AG04450 (cell line): ENCODE results near the gene KCNH5. TPM values are rescaled to one million over a fixed set of nuclear protein-coding genes. Genes with fewer than 3 reads are reported as not detected.

Experiments
- CTCF ChIA-PET: fragments of 300-600, 350-600 bp; formaldehyde crosslinking; extraction: SDS; loops from one replicate; lab custom pipeline; 2022; ENCODE audit warnings: antibody characterized with exemption, inconsistent platforms; lab: Charles Lee
- POLR2A ChIA-PET: fragments of 350-600 bp; formaldehyde crosslinking; extraction: SDS; loops from one replicate; lab custom pipeline; 2021; ENCODE audit warnings: antibody characterized with exemption, inconsistent platforms; lab: Yijun Ruan, JAX
- DNase-seq: peaks from one replicate; pipeline ENCODE4 v3.0.0-alpha.2; 2011; ENCODE audit warnings: low read depth, low spot score
- H3K27ac ChIP-seq: one replicate; pipeline ENCODE4 v1.5.1; 2012; ENCODE audit warnings: low read depth, low read length, control low read depth
- H3K27me3 ChIP-seq: one replicate; pipeline ENCODE4 v1.6.0; 2012; ENCODE audit warnings: low read length; ENCODE audit not compliant: control insufficient read depth, insufficient read depth
- H3K4me3 ChIP-seq: 2 replicates; pipeline ENCODE4 v1.5.1; 2011; ENCODE audit warnings: mild to moderate bottlenecking, low read depth, low read length, control low read depth
- H3K9me3 ChIP-seq: 2 replicates; pipeline ENCODE4 v1.5.1; 2012; ENCODE audit warnings: low read length; ENCODE audit not compliant: control insufficient read depth, insufficient read depth
- CTCF ChIP-seq: IDR thresholded peaks from 2 replicates; pipeline ENCODE4 v1.5.1; 2011; ENCODE audit warnings: low read depth, low read length, control low read depth, inconsistent platforms
- polyA plus RNA-seq: library from polyadenylated mRNA; depleted of rRNA; stranded (reverse); fragments of >200 nt; gene quantifications from 2 replicates; pipeline ENCODE4 v1.2.3, GENCODE V29; 2011

The KCNH5 gene
- polyA plus RNA-seq, 1 experiment, result 0.24 TPM

DNA sequence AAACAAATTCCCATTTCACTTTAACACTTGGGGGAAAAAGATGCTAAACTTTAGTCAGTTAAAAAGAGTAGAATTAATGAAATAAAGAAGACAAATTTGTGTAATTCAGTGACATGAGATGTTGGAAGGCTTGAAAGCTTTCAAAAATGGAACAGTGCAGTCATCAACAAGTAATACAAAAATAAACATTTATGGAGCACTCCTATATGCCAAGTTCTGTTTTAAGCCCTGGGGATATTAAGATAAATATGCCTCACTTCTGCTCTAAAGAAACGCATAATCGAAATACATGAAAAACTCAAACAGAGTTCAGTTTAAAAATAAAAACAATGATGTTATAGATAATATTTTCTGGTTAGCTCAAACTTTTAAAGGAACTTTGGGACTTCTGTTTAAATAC is 93.0 kb downstream of the KCNH5 start:
- POLR2A ChIA-PET, result no interaction called here
- no peaks in the 10 kb centered on the region for H3K27me3 ChIP-seq
- no peak overlapping the region for H3K27ac ChIP-seq
- DNase-seq, result no peak
- H3K4me3 ChIP-seq, result no peak overlapping the region
- CTCF ChIA-PET, result no interaction called here
- no peak for TF ChIP-seq CTCF
- H3K9me3 ChIP-seq, result no peaks in the 10 kb centered on the region

GRCh38 chr14:62947301-62947700 is 98.0 kb downstream of the KCNH5 start:
- POLR2A ChIA-PET, result no interaction called here
- Histone ChIP-seq H3K27me3 (no peaks in the 10 kb centered on the region), H3K9me3 (no peaks in the 10 kb centered on the region), H3K27ac (no peak overlapping the region), H3K4me3 (no peak overlapping the region)
- no peak for DNase-seq
- CTCF ChIA-PET, result no interaction called here
- TF ChIP-seq CTCF, result no peak

- CTCF ChIA-PET, result no interaction called here
- no peaks in the 10 kb centered on the region for H3K27me3 ChIP-seq
- DNase-seq, result no peak
- no peak overlapping the region for H3K4me3 ChIP-seq
- TF ChIP-seq CTCF, result no peak
- POLR2A ChIA-PET, result no interaction called here
- H3K27ac ChIP-seq, result no peak overlapping the region
- H3K9me3 ChIP-seq, result no peaks in the 10 kb centered on the region
These were observed 99.0 kb downstream of the KCNH5 start for GRCh38 chr14:62946221-62946620.

DNA sequence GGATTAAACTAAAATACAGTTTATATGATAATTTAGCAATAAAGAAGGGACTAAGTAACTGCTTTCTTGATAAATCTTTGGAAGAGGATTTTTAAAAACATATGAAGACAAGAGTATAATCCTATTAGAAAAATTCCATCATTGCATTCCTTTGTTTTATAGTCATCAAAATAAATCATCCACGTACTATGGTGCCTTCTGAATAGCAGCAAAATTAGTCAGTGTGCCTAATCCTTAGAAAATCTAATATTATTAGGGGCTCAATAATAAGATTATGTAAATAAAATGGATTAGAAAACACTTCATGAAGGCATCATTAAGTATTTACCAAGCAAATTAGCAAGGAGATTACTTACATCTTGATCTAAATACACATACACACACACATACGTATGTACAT is 102.1 kb downstream of the KCNH5 start:
- ChIA-PET POLR2A (no interaction called here), CTCF (no interaction called here)
- no peak for DNase-seq
- no peak for TF ChIP-seq CTCF
- Histone ChIP-seq H3K27ac (no peak overlapping the region), H3K9me3 (no peaks in the 10 kb centered on the region), H3K4me3 (no peak overlapping the region), H3K27me3 (no peaks in the 10 kb centered on the region)

DNA sequence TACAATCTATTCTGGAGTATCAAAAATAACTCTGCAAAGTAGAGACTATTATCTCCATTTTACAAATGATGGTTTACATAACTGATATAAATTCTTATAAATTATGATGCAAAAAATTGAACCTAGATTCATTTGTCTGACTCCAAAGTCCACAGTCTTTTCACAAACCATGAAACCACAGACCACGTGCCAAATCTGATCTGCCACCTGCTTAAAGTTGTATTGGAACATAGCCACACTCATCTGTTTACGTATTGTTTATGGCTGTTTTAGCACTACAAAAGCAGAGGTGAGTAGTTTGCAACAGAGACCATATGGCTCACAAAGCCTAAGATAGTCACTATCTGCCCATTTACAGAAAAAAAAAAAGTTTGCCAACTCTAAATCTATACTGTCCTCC is 105.3 kb downstream of the KCNH5 start:
- Histone ChIP-seq H3K4me3 (no peak overlapping the region), H3K27me3 (no peaks in the 10 kb centered on the region), H3K27ac (no peak overlapping the region), H3K9me3 (no peaks in the 10 kb centered on the region)
- CTCF ChIA-PET, result no interaction called here
- no peak for DNase-seq
- no peak for TF ChIP-seq CTCF
- POLR2A ChIA-PET, result no interaction called here
